Gastroesophageal sphincter (tissue), 4 donors: ENCODE measurements around the gene HOXA5. TPM values are rescaled to one million over a fixed set of nuclear protein-coding genes. Genes with fewer than 3 reads are reported as not detected.
A peak's percentile ranks its signal among the peaks of the same experiment; 100 is the strongest.

Experiments used
- ATAC-seq: fragments of 150-250 bp; one replicate; pipeline ENCODE4 v1.9.1; 2016; ENCODE audit warnings: mild to moderate bottlenecking, moderate library complexity
- H3K27ac ChIP-seq, 4 donors: fragments of 200-600 bp; sonication (generic) in 3 of 4; 1 replicate in 3 of 4; 2 replicates in 1 of 4; pipeline ENCODE4 v1.5.1; 2016 to 2019
- H3K27me3 ChIP-seq: fragments of 200-600 bp; sonication (generic); one replicate; pipeline ENCODE4 v1.5.1; 2019
- H3K36me3 ChIP-seq, 2 donors: fragments of 200-600 bp; sonication (generic); one replicate each; pipeline ENCODE4 v1.5.1; 2019; ENCODE audit warnings: control low read depth in 1 of 2
- H3K4me1 ChIP-seq, 3 donors: fragments of 200-600 bp; sonication (generic); 1 replicate in 2 of 3; 2 replicates in 1 of 3; pipeline ENCODE4 v1.5.1; 2016 to 2019; ENCODE audit warnings: control low read depth in 2 of 3
- H3K4me3 ChIP-seq, 2 donors: fragments of 200-600 bp; sonication (generic); one replicate each; pipeline ENCODE4 v1.5.1; 2019; ENCODE audit warnings: mild to moderate bottlenecking in 1 of 2, moderate library complexity in 1 of 2
- H3K9me3 ChIP-seq, 3 donors: fragments of 200-600 bp; sonication (generic); one replicate each; pipeline ENCODE4 v1.5.1; 2017 to 2019; ENCODE audit warnings: control low read depth in 2 of 3
- EP300 ChIP-seq: sonication (generic); formaldehyde crosslinking; IDR thresholded peaks from one replicate; pipeline ENCODE4 v1.6.1; 2017; ENCODE audit warnings: antibody characterized with exemption, mild to moderate bottlenecking
- POLR2A ChIP-seq, 2 donors: fragments of 450-650 bp; IDR thresholded peaks; one replicate each; pipeline ENCODE4 v1.6.1; 2017; ENCODE audit warnings: antibody characterized with exemption in 2 of 2, mild to moderate bottlenecking in 2 of 2, moderate library complexity in 1 of 2
- POLR2AphosphoS5 ChIP-seq: sonication (generic); formaldehyde crosslinking; IDR thresholded peaks from one replicate; pipeline ENCODE4 v1.6.1; 2017; ENCODE audit warnings: antibody characterized with exemption
- WGBS, 2 donors: methylation state at CpG; one replicate each; pipeline ENCODE4 v1.1.5; 2018; ENCODE audit warnings: low coverage in 1 of 2; 5-methylcytosine and 5-hydroxymethylcytosine counted together
- total RNA-seq, 4 donors: library from RNA; depleted of rRNA; stranded (reverse); fragments of >200 nt; gene quantifications; one replicate each; pipeline ENCODE4 v1.1.0, GENCODE V29; 2016
- TF ChIP-seq, protein P1 (sequence below), 4 experiments: fragments of 200-600 bp in 2 of 4; fragments of 450-650 bp in 2 of 4; sonication (generic) in 1 of 4; IDR thresholded peaks; one replicate each; pipeline ENCODE4 v1.5.1; 2017 to 2019; ENCODE audit warnings: antibody characterized with exemption in 4 of 4, mild to moderate bottlenecking in 2 of 4, moderate library complexity in 2 of 4

HOXA5 gene
- total RNA-seq, 4 donors from 2014 or later = 11.0 to 34.6 (median 29.3) TPM

DNA sequence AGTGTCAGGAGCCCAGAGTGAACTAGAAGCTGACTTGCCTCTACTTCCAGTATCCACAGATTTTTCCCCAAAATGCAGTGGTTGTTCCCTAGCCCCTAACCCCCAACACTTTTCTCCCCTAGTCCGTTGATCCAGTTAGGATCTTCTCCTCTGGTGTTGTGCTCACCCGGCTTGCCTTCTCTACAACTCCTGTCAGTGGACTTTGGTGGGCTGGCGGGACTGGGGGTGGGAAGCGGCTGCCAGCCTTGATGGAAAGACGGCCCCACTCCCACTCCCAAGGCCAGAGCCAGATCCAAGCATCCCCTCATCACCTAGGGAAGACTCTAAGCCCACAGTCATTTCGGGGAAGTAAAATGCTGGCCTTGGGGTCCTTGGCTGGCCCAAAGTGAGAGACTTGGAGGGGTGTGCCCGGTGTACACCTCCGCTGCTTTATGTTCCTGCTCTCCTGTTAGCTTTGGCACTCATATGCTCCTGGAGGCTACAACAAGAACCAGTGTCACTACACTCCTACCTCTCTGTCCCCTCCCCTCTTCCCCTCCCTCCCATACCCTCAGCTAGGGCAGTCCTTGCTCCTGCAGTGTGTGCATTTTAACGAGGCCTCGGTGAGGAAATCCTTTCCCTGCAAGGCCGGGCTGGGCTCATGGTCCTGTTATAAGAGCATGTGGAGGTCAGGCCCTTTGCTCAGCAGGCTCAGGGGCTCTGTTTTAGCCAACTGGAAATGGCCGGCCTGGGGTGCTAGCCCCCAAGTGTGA lies 31.6 kb upstream of the HOXA5 start:
- peaks cover 0 to 36% (median 18%) of the 10 kb centered on the region in 3 donors for H3K4me1 ChIP-seq
- WGBS, 2 donors = 17 to 71% methylated on average over 1 to 3 of the region's 12 CpGs
- H3K4me3 ChIP-seq = no peak overlapping the region
- no peak for ATAC-seq
- peaks cover 100% of the 10 kb centered on the region for H3K27me3 ChIP-seq
- H3K9me3 ChIP-seq = no peaks in the 10 kb centered on the region
- H3K27ac ChIP-seq = no peak overlapping the region
- no peak for TF ChIP-seq EP300
- no peak for TF ChIP-seq POLR2A (IDR thresholded peaks at IDR 0.05)
- TF ChIP-seq, protein P1, sequence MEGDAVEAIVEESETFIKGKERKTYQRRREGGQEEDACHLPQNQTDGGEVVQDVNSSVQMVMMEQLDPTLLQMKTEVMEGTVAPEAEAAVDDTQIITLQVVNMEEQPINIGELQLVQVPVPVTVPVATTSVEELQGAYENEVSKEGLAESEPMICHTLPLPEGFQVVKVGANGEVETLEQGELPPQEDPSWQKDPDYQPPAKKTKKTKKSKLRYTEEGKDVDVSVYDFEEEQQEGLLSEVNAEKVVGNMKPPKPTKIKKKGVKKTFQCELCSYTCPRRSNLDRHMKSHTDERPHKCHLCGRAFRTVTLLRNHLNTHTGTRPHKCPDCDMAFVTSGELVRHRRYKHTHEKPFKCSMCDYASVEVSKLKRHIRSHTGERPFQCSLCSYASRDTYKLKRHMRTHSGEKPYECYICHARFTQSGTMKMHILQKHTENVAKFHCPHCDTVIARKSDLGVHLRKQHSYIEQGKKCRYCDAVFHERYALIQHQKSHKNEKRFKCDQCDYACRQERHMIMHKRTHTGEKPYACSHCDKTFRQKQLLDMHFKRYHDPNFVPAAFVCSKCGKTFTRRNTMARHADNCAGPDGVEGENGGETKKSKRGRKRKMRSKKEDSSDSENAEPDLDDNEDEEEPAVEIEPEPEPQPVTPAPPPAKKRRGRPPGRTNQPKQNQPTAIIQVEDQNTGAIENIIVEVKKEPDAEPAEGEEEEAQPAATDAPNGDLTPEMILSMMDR (IDR thresholded peaks at IDR 0.05) = no peak
- no peak for TF ChIP-seq POLR2AphosphoS5
- no peaks in the 10 kb centered on the region for H3K36me3 ChIP-seq

DNA sequence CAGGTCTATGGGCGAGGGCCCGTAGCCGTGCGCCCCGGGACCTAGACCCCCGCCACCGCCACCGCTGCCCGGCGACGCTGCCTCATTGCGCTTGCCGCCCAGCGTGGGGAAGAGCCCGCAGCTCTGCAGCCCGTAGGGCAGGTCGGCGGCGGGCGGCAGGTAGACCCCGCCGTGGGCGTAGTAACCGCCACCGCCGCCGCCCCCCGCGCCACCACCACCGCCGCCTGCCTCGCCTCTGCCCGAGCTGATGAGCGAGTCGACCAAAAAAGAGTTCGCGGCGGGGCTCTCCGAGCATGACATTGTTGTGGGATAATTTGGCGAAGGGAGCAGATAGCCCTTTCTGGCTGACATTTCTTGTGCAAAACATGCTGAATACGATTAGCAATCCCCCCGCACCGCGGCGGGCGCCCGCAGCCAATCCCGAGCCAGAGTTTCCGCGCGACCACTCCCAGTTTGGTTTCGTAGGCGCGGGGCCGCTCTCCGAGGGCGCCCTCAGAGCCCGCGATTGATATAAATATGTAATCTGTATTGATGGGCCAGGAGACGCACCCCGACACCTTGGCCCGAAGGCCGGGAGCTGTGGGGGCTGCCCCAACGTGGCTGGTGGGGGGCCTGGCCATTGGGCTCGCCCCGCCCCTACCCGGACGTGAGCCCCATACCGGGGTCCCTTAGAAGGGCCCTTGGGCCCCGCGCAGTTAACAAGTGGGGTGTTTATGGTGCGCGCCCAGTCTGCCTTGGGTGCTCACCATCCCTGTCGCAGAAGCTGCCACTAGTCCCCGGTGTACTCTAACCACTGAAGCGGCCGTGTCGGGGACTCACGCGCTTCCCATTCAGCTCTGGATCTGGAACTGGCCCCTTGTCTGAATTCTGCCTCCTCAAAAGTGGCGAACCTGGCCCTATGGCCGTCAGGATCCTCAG lies 30.7 kb upstream of the HOXA5 start, which contains the start of gene HOXA10:
Gene HOXA10, minus strand, starts transcription at position 365 of the 918 bp plus-strand sequence. Its CDS starts 14 bp downstream, at position 351.
- TF ChIP-seq POLR2A (IDR thresholded peaks at IDR 0.05) (no peak), EP300 (no peak), POLR2AphosphoS5 (no peak)
- TF ChIP-seq, protein P1 (IDR thresholded peaks at IDR 0.05) = no peak
- Histone ChIP-seq H3K27me3 (peaks cover 100% of the 10 kb centered on the region), H3K36me3 (no peaks in the 10 kb centered on the region), H3K9me3 (no peaks in the 10 kb centered on the region), H3K4me1 (peaks cover 0 to 36% (median 24%) of the 10 kb centered on the region in 3 donors), H3K4me3 (peak within 1 kb of the TSS; percentile 1 to 52), H3K27ac (no peak within 1 kb of the TSS)
- 10 to 60% methylated on average over 1 to 15 of the region's 82 CpGs for WGBS, 2 donors
- ATAC-seq = no peak

DNA sequence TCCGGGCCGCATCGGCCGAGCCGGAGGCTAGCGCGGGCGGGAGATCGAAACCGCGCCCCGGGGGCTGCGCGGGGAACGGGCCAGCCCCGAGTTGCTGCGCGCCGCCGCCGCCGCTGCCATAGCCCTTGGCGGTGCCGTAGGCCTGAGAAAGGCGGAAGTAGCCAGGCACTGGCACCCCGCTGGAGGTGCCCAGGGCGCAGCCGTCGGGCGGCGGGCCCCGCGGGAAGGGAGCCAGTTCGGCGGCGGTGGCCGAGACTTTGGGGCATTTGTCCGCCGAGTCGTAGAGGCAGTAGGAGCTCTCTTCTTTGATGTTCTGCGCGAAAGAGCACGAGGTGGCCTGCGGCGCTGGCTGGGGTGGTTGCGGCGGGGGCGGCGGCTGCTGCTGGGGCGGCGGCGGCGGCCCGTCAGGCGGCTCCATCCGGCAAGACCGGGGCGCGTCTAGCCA lies 30.1 kb upstream of the HOXA5 start:
- peak; percentile 45 for ATAC-seq
- no peaks in the 10 kb centered on the region for H3K36me3 ChIP-seq
- TF ChIP-seq EP300 (no peak), POLR2AphosphoS5 (no peak), POLR2A (IDR thresholded peaks at IDR 0.05) (no peak)
- TF ChIP-seq, protein P1 (IDR thresholded peaks at IDR 0.05) = no peak
- no peaks in the 10 kb centered on the region for H3K9me3 ChIP-seq
- peaks cover 0 to 37% (median 24%) of the 10 kb centered on the region in 3 donors for H3K4me1 ChIP-seq
- no peak overlapping the region for H3K27ac ChIP-seq
- peaks cover 100% of the 10 kb centered on the region for H3K27me3 ChIP-seq
- H3K4me3 ChIP-seq = peak overlapping the region; percentile 1 to 52
- WGBS, 2 donors = 10% methylated on average over 2 of the region's 59 CpGs; no CpG with 5 or more reads in 1 of the 2 donors

DNA sequence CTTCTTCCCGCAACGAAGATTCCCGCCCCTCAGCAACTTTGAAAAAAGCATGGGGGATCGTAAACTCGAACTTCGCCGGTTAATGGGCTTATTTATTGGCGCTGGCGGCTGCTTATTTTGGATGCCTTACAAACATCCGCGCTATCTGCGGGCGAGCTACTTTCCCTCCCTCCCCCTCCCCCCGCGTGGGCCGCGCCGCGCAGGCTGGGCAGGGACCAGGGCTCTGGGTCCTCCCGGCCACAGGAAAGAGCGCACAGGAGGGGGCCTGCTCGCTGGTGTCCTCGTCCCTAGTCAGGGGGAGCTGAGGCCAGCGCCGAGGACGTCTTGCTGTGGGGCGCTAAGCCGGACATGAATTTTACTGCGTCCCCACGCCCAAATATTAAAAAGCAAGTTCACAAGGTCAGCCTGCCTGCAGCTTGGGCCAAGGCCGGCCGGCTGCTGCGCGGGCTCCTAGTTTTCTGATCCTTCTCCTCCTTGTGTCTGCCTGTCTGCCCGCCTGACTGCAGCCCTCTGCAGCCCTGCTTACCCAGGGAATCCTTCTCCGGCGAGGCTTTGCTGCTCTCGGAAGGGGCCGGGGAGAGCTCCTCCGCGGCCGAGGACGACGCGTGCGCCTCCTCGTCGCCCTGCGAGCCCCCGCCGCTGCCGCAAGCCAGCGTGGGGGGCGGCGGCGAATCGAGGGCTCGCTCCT lies 29.5 kb upstream of the HOXA5 start:
- H3K9me3 ChIP-seq = no peaks in the 10 kb centered on the region
- peak overlapping the region; percentile 1 to 52 for H3K4me3 ChIP-seq
- no peak for TF ChIP-seq EP300
- no peak for TF ChIP-seq POLR2AphosphoS5
- TF ChIP-seq, protein P1 (IDR thresholded peaks at IDR 0.05) = no peak
- no peak for TF ChIP-seq POLR2A (IDR thresholded peaks at IDR 0.05)
- no peak overlapping the region for H3K27ac ChIP-seq
- ATAC-seq = no peak
- 0 to 5% methylated on average over 1 to 8 of the region's 58 CpGs for WGBS, 2 donors
- peaks cover 100% of the 10 kb centered on the region for H3K27me3 ChIP-seq
- H3K4me1 ChIP-seq = peaks cover 0 to 37% (median 24%) of the 10 kb centered on the region in 3 donors
- H3K36me3 ChIP-seq = no peaks in the 10 kb centered on the region
